Measurements from ENCODE around the gene CDK3. TPM values are rescaled to one million over a fixed set of nuclear protein-coding genes. Genes with fewer than 3 reads are reported as not detected.
"Not testable (repeated sequence)": the region's sequence is repeated elsewhere in the genome, so short reads cannot be mapped to it uniquely, and the experiment has no call there.

Gene CDK3
- total RNA-seq (10 to 100 TPM in 1 of 2 donors, 1 to 10 TPM in 1; 3.8 to 11.1 TPM), polyA plus RNA-seq (ENCODE audit: insufficient read length in 2 of 2) (10 to 100 TPM; 13.2 to 16.9 TPM)
- long read RNA-seq, donor 1 = 0 reads
- long read RNA-seq, donor 2, partial matches to known transcripts = 0 of 2 reads
- long read RNA-seq, donor 2, other reads (novel, unspliced or antisense) = 0 of 2 reads
- long read RNA-seq, donor 3 = 0 reads
- long read RNA-seq, donor 4, partial matches to known transcripts = 0 of 2 reads
- long read RNA-seq, donor 4, other reads (novel, unspliced or antisense) = 0 of 2 reads

- H3K4me3 ChIP-seq (ENCODE audit: low read depth, low read length) = no peak within 1 kb of the TSS
- peaks cover 56% of the 10 kb centered on the region for H3K36me3 ChIP-seq (ENCODE audit: control insufficient read depth, insufficient read depth, low read length)
- H3K27ac ChIP-seq (ENCODE audit: low read depth, low read length) = no peak within 1 kb of the TSS
- DNase-seq (ENCODE audit: low read depth in 4 of 6, low spot score in 6 of 6) = no peak
- H3K4me1 ChIP-seq (ENCODE audit: control insufficient read depth, insufficient read depth, low read length) = peaks cover 11% of the 10 kb centered on the region
- H3K9me3 ChIP-seq (ENCODE audit: control insufficient read depth, insufficient read depth, low read length) = no peaks in the 10 kb centered on the region
- WGBS (ENCODE audit: insufficient coverage) = 88% methylated on average over 20 of the region's 21 CpGs
- H3K27me3 ChIP-seq (ENCODE audit: control insufficient read depth, insufficient read depth, low read length) = no peaks in the 10 kb centered on the region
These were observed at the start of gene CDK3 for GRCh38 chr17:76000755-76001521. Gene CDK3, plus strand, starts transcription at chr17:76000855. Its CDS starts 571 bp downstream, at chr17:76001426.

DNA sequence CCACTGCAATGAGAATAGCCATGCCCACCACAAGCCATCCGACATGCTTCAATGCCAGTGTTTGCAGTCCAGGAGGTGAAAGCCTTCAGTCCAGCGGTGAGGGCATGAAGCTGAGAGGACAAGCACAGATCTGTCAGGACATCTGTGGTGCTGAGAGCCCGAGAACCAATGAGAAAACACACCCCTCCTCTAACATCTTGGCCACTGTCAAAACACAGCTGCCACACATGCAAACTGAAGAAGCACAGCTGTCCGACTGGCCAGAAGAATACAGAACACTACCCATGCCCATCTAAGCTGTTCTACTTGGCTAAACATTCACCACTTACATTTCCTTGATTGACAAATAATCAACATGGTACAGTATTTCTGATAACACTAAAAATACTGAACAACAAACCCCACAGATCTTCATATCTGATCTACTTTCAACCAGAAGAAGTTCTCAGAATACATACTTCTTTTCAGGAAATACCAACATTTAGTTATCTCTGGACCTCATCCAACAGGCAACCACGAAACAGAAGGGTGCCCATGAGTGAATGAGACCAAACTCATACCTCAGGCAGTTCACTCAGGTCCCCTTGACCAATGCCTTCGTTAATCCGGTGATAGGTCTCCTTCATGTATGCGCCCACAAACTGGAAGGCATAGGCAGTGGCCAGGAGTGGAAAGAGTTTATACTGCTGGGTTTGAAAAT lies 49.6 kb upstream of the CDK3 start:
- 90% methylated on average over 6 of the region's 8 CpGs for whole genome bisulfite sequencing (ENCODE audit: insufficient coverage)
- H3K27me3 ChIP-seq (ENCODE audit: control insufficient read depth, insufficient read depth, low read length) = no peaks in the 10 kb centered on the region
- no peaks in the 10 kb centered on the region for H3K4me1 ChIP-seq (ENCODE audit: control insufficient read depth, insufficient read depth, low read length)
- DNase-seq (ENCODE audit: low read depth in 4 of 6, low spot score in 6 of 6) = no peak
- H3K36me3 ChIP-seq (ENCODE audit: control insufficient read depth, insufficient read depth, low read length) = peaks cover 79% of the 10 kb centered on the region
- H3K27ac ChIP-seq (ENCODE audit: low read depth, low read length) = no peak overlapping the region
- no peak overlapping the region for H3K4me3 ChIP-seq (ENCODE audit: low read depth, low read length)
- no peaks in the 10 kb centered on the region for H3K9me3 ChIP-seq (ENCODE audit: control insufficient read depth, insufficient read depth, low read length)

- Histone ChIP-seq H3K4me3 (ENCODE audit: low read depth, low read length) (no peak overlapping the region), H3K27me3 (ENCODE audit: control insufficient read depth, insufficient read depth, low read length) (no peaks in the 10 kb centered on the region), H3K9me3 (ENCODE audit: control insufficient read depth, insufficient read depth, low read length) (no peaks in the 10 kb centered on the region), H3K36me3 (ENCODE audit: control insufficient read depth, insufficient read depth, low read length) (peaks cover 32% of the 10 kb centered on the region), H3K27ac (ENCODE audit: low read depth, low read length) (no peak overlapping the region), H3K4me1 (ENCODE audit: control insufficient read depth, insufficient read depth, low read length) (no peaks in the 10 kb centered on the region)
- no peak for DNase-seq (ENCODE audit: low read depth in 4 of 6, low spot score in 6 of 6)
- WGBS (ENCODE audit: insufficient coverage) = 41% methylated on average over 5 of the region's 8 CpGs
These were observed 41.4 kb upstream of the CDK3 start for GRCh38 chr17:75959051-75959838.

GRCh38 chr17:75959839-75960511 lies 40.7 kb upstream of the CDK3 start:
- WGBS (ENCODE audit: insufficient coverage) = 98% methylated on average over 9 of the region's 11 CpGs
- no peak for DNase-seq (ENCODE audit: low read depth in 4 of 6, low spot score in 6 of 6)
- no peak overlapping the region for H3K4me3 ChIP-seq (ENCODE audit: low read depth, low read length)
- H3K4me1 ChIP-seq (ENCODE audit: control insufficient read depth, insufficient read depth, low read length) = no peaks in the 10 kb centered on the region
- no peak overlapping the region for H3K27ac ChIP-seq (ENCODE audit: low read depth, low read length)
- peaks cover 25% of the 10 kb centered on the region for H3K36me3 ChIP-seq (ENCODE audit: control insufficient read depth, insufficient read depth, low read length)
- no peaks in the 10 kb centered on the region for H3K9me3 ChIP-seq (ENCODE audit: control insufficient read depth, insufficient read depth, low read length)
- no peaks in the 10 kb centered on the region for H3K27me3 ChIP-seq (ENCODE audit: control insufficient read depth, insufficient read depth, low read length)

DNA sequence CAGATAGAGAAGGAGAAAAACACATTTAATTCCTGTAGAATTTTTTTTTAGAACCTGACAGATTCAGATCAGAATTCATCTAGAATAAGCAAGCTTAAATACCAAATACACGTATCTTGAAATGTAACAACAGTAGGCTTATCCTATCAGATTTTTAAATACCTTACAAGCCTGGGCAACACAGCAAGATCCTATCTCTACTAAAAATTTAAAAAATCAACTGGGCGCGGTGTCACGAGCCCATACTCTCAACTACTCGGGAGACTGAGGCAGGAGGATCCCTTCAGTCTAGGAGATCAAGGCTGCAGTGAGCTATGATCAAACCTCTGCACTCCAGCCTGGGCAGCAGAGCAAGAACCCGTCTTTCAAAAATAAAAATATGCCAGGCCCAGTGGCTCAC lies 35.2 kb upstream of the CDK3 start:
- Histone ChIP-seq H3K4me3 (ENCODE audit: low read depth, low read length) (no peak overlapping the region), H3K4me1 (ENCODE audit: control insufficient read depth, insufficient read depth, low read length) (no peaks in the 10 kb centered on the region), H3K9me3 (ENCODE audit: control insufficient read depth, insufficient read depth, low read length) (no peaks in the 10 kb centered on the region), H3K36me3 (ENCODE audit: control insufficient read depth, insufficient read depth, low read length) (peaks cover 27% of the 10 kb centered on the region), H3K27me3 (ENCODE audit: control insufficient read depth, insufficient read depth, low read length) (no peaks in the 10 kb centered on the region), H3K27ac (ENCODE audit: low read depth, low read length) (no peak overlapping the region)
- no peak for DNase-seq (ENCODE audit: low read depth in 4 of 6, low spot score in 6 of 6)
- WGBS (ENCODE audit: insufficient coverage) = 97% methylated on average over 6 of the region's 6 CpGs

- DNase-seq (ENCODE audit: low read depth in 4 of 6, low spot score in 6 of 6); H3K27me3 ChIP-seq (ENCODE audit: control insufficient read depth, insufficient read depth, low read length); H3K27ac ChIP-seq (ENCODE audit: low read depth, low read length); H3K4me3 ChIP-seq (ENCODE audit: low read depth, low read length); H3K9me3 ChIP-seq (ENCODE audit: control insufficient read depth, insufficient read depth, low read length); H3K4me1 ChIP-seq (ENCODE audit: control insufficient read depth, insufficient read depth, low read length): not testable (repeated sequence)
- WGBS (ENCODE audit: insufficient coverage) = no CpG with 5 or more reads among the region's 10 CpGs
- H3K36me3 ChIP-seq (ENCODE audit: control insufficient read depth, insufficient read depth, low read length) = peaks cover 39% of the 10 kb centered on the region
These were observed 31.6 kb upstream of the CDK3 start for GRCh38 chr17:75969044-75969443.

DNA sequence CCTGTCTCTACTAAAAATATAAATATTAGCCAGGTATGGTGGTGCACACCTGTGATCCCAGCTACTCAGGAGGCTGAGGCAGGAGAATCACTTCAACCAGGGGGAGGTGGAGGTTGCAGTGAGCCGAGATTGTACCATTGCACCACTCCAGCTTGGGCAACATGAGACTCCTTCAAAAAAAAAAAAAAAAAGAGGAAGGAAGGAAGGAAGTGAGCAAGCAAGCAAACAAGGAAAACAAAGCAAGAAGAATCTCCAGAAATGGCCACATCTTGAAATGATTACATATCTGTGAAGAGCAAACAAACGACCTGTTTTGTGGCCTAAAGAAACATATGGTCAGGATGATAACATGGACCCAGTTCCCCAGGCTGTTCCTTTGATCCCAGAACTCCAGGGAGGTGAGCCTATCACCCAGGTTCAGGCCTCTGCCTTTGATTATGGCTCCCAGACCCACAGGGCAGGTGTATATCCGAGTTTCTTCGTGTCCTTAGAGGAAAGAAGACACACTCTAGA lies 30.6 kb upstream of the CDK3 start:
- Histone ChIP-seq H3K27me3 (ENCODE audit: control insufficient read depth, insufficient read depth, low read length) (no peaks in the 10 kb centered on the region), H3K4me3 (ENCODE audit: low read depth, low read length) (no peak overlapping the region), H3K27ac (ENCODE audit: low read depth, low read length) (no peak overlapping the region), H3K36me3 (ENCODE audit: control insufficient read depth, insufficient read depth, low read length) (peaks cover 41% of the 10 kb centered on the region), H3K4me1 (ENCODE audit: control insufficient read depth, insufficient read depth, low read length) (no peaks in the 10 kb centered on the region), H3K9me3 (ENCODE audit: control insufficient read depth, insufficient read depth, low read length) (no peaks in the 10 kb centered on the region)
- DNase-seq (ENCODE audit: low read depth in 4 of 6, low spot score in 6 of 6) = no peak
- whole genome bisulfite sequencing (ENCODE audit: insufficient coverage) = 78% methylated on average over 1 of the region's 4 CpGs

GRCh38 chr17:75970626-75971025 lies 30.0 kb upstream of the CDK3 start:
- Histone ChIP-seq H3K36me3 (ENCODE audit: control insufficient read depth, insufficient read depth, low read length) (peaks cover 44% of the 10 kb centered on the region), H3K27me3 (ENCODE audit: control insufficient read depth, insufficient read depth, low read length) (no peaks in the 10 kb centered on the region), H3K9me3 (ENCODE audit: control insufficient read depth, insufficient read depth, low read length) (no peaks in the 10 kb centered on the region), H3K27ac (ENCODE audit: low read depth, low read length) (no peak overlapping the region), H3K4me1 (ENCODE audit: control insufficient read depth, insufficient read depth, low read length) (no peaks in the 10 kb centered on the region), H3K4me3 (ENCODE audit: low read depth, low read length) (no peak overlapping the region)
- no peak for DNase-seq (ENCODE audit: low read depth in 4 of 6, low spot score in 6 of 6)
- 100% methylated on average over 3 of the region's 7 CpGs for WGBS (ENCODE audit: insufficient coverage)

- H3K27me3 ChIP-seq (ENCODE audit: control insufficient read depth, insufficient read depth, low read length); H3K4me3 ChIP-seq (ENCODE audit: low read depth, low read length); DNase-seq (ENCODE audit: low read depth in 4 of 6, low spot score in 6 of 6); H3K27ac ChIP-seq (ENCODE audit: low read depth, low read length); H3K9me3 ChIP-seq (ENCODE audit: control insufficient read depth, insufficient read depth, low read length): not testable (repeated sequence)
- no CpG with 5 or more reads among the region's 6 CpGs for WGBS (ENCODE audit: insufficient coverage)
- Histone ChIP-seq H3K4me1 (ENCODE audit: control insufficient read depth, insufficient read depth, low read length) (peaks cover 19% of the 10 kb centered on the region), H3K36me3 (ENCODE audit: control insufficient read depth, insufficient read depth, low read length) (peaks cover 25% of the 10 kb centered on the region)
These were observed 25.5 kb upstream of the CDK3 start for GRCh38 chr17:75975187-75975586.
